Upper lobe of right lung (tissue), 1 donor: ENCODE data around the gene COL13A1. TPM values are rescaled to one million over a fixed set of nuclear protein-coding genes. Genes with fewer than 3 reads are reported as not detected.

Experiments
- ATAC-seq: fragments of 200-7000 bp; cut with Tn5 transposase; one replicate; pipeline ENCODE4 v1.9.1; 2020; ENCODE audit warnings: mild to moderate bottlenecking, moderate library complexity
- DNase-seq: peaks from one replicate; pipeline ENCODE4 v3.0.0-alpha.2; 2020
- H3K27ac ChIP-seq: fragments of 200-600 bp; one replicate; pipeline ENCODE4 v1.8.0; 2022
- H3K27me3 ChIP-seq: fragments of 200-600 bp; one replicate; pipeline ENCODE4 v1.8.0; 2022; ENCODE audit warnings: mild to moderate bottlenecking
- H3K36me3 ChIP-seq: fragments of 200-600 bp; one replicate; pipeline ENCODE4 v1.8.0; 2022
- H3K4me1 ChIP-seq: fragments of 200-600 bp; one replicate; pipeline ENCODE4 v1.8.0; 2022
- H3K4me3 ChIP-seq: fragments of 200-600 bp; one replicate; pipeline ENCODE4 v1.8.0; 2022; ENCODE audit warnings: mild to moderate bottlenecking
- H3K9me3 ChIP-seq: fragments of 200-600 bp; one replicate; pipeline ENCODE4 v1.8.0; 2022
- intact Hi-C: fragments of 100-400 bp; cut with DNase I; formaldehyde crosslinking; loops from one replicate; pipeline ENCODE4 v1.11.0; 2022
- total RNA-seq: library from RNA; stranded (reverse); fragmentation: NEBNext Ultra II Directional; extraction: Animal tissue kit (Norgen Biotek cat#: 25700); gene quantifications from one replicate; pipeline ENCODE4 v1.2.1, GENCODE V29; 2021
- TF ChIP-seq, protein P1 (sequence below): fragments of 200-600 bp; IDR thresholded peaks from one replicate; pipeline ENCODE4 v1.8.0; 2022; ENCODE audit warnings: antibody characterized with exemption
- donor health status: DM: no; HTN: yes; CAD: no; lungs with severe emphysema.

The COL13A1 gene
- total RNA-seq, 1 donor from 2014 or later = 13.5 TPM

DNA sequence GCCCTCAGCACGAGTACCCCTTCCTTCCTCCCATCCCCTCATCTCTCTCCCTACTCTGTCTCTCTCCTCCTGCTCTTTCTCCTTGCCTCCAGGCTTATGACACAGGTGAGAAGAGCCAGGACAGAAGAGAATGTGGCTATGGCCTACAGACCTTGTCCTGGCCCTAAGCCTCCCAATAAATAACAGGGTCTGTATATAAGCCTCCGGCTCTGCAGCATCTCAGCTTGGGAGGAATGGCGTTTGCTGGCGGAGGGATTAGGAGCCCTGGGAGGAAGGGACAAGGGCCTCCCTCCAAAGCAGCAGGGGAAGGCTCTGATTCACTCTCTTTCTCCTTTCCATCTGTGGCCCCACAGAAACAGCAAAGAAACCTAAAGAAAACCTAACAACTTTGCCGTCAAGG, 45.8 kb downstream of the COL13A1 start:
- intact Hi-C loops = no loop called here
- H3K36me3 ChIP-seq = no peaks in the 10 kb centered on the region
- DNase-seq (no peak), ATAC-seq (no peak)
- H3K9me3 ChIP-seq = no peaks in the 10 kb centered on the region
- H3K4me3 ChIP-seq = no peak overlapping the region
- H3K27me3 ChIP-seq = no peaks in the 10 kb centered on the region
- TF ChIP-seq, protein P1, sequence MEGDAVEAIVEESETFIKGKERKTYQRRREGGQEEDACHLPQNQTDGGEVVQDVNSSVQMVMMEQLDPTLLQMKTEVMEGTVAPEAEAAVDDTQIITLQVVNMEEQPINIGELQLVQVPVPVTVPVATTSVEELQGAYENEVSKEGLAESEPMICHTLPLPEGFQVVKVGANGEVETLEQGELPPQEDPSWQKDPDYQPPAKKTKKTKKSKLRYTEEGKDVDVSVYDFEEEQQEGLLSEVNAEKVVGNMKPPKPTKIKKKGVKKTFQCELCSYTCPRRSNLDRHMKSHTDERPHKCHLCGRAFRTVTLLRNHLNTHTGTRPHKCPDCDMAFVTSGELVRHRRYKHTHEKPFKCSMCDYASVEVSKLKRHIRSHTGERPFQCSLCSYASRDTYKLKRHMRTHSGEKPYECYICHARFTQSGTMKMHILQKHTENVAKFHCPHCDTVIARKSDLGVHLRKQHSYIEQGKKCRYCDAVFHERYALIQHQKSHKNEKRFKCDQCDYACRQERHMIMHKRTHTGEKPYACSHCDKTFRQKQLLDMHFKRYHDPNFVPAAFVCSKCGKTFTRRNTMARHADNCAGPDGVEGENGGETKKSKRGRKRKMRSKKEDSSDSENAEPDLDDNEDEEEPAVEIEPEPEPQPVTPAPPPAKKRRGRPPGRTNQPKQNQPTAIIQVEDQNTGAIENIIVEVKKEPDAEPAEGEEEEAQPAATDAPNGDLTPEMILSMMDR = no peak
- peaks cover 7% of the 10 kb centered on the region for H3K4me1 ChIP-seq
- H3K27ac ChIP-seq = no peak overlapping the region

DNA sequence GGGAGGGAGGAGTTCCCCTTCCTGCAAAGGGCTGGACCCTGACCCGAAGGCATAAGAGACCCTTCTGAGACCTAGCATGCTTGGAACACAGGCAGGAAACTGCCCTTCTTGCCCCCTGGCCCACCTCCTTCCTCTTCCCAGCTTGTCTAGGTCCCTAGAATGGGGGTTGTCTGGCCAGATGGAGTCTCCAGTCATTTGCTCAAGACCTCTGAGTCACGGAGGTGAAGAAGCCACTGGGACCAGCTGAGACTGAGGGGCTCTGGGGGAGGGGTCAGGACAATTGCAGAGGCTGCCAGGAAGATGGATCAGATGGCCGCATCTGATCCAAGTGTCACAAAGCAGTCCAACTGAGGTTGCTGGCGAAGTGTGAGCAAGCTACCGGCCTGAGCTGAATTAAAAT, 46.2 kb downstream of the COL13A1 start:
- Histone ChIP-seq H3K9me3 (no peaks in the 10 kb centered on the region), H3K27ac (no peak overlapping the region), H3K4me3 (no peak overlapping the region), H3K27me3 (no peaks in the 10 kb centered on the region), H3K36me3 (no peaks in the 10 kb centered on the region), H3K4me1 (peaks cover 7% of the 10 kb centered on the region)
- no peak for DNase-seq
- TF ChIP-seq, protein P1 = no peak
- ATAC-seq = no peak
- intact Hi-C loops = no loop called here

DNA sequence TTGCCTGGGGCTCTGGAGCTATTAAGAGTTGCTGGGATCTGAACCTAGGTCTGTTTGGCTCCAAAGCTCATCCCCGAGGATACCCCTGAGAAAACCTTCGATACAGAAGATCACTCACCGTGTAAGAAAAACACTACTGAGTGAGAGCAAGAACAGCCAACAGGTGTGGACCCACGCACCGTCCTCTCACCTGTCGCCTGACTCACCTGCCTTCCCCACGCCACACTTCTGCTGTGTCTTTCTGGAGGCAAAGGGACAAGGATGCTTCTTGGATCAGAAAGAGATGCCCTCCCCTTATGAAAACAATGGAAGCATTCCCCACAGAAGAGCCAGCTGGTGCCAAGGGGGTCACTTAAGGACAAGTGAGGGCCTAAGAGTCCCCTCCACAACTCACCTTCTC, 46.7 kb downstream of the COL13A1 start:
- ATAC-seq = no peak
- Histone ChIP-seq H3K27me3 (no peaks in the 10 kb centered on the region), H3K36me3 (no peaks in the 10 kb centered on the region), H3K9me3 (no peaks in the 10 kb centered on the region), H3K4me3 (no peak overlapping the region), H3K4me1 (peaks cover 7% of the 10 kb centered on the region), H3K27ac (no peak overlapping the region)
- TF ChIP-seq, protein P1 = no peak
- intact Hi-C loops = no loop called here
- no peak for DNase-seq

DNA sequence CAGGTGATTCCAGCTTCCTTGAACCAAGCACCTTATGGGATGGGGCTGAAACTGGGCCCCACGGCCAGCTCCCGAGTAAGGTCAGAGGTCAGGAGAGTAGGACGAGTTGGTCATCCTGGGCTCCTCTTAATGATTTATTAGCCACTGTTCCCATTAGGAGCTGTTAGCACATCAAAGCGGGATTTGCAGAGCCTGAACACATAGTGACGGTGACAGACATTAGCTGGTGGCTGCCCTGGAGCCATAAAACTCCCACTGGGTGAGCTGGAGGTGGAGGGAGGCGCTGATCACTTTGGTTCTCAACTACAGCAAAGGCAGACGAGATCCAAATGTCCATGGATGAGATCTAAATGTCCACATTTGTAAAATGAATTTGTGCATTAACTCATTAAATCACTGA, 48.1 kb downstream of the COL13A1 start:
- DNase-seq = no peak
- intact Hi-C loops = no loop called here
- no peaks in the 10 kb centered on the region for H3K36me3 ChIP-seq
- TF ChIP-seq, protein P1 = no peak
- H3K27me3 ChIP-seq = no peaks in the 10 kb centered on the region
- no peaks in the 10 kb centered on the region for H3K9me3 ChIP-seq
- no peak for ATAC-seq
- no peak overlapping the region for H3K27ac ChIP-seq
- no peak overlapping the region for H3K4me3 ChIP-seq
- H3K4me1 ChIP-seq = peaks cover 7% of the 10 kb centered on the region

DNA sequence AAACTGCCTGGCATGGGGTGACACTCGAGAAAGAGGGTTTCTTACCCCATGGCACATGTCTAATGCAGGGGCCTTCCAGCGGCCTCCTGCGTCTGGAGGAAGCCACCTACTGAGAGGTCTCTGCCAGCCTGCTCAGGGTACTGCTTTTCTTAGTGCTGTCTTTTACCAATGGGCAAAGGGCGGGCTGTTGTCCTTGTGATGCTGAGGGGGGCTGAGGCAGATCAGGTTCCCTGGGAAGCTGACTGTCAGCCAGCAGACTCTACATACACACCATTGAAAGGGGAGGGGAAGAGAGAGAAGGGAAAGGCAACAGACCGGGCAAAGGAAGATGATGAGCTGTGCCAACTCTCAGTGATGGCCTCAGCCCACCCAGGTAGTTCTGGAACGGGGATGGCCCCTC, 48.7 kb downstream of the COL13A1 start:
- ATAC-seq (no peak), DNase-seq (no peak)
- Histone ChIP-seq H3K9me3 (no peaks in the 10 kb centered on the region), H3K4me1 (peaks cover 6% of the 10 kb centered on the region), H3K27ac (no peak overlapping the region), H3K4me3 (no peak overlapping the region), H3K27me3 (no peaks in the 10 kb centered on the region), H3K36me3 (no peaks in the 10 kb centered on the region)
- intact Hi-C loops = no loop called here
- TF ChIP-seq, protein P1 = no peak

DNA sequence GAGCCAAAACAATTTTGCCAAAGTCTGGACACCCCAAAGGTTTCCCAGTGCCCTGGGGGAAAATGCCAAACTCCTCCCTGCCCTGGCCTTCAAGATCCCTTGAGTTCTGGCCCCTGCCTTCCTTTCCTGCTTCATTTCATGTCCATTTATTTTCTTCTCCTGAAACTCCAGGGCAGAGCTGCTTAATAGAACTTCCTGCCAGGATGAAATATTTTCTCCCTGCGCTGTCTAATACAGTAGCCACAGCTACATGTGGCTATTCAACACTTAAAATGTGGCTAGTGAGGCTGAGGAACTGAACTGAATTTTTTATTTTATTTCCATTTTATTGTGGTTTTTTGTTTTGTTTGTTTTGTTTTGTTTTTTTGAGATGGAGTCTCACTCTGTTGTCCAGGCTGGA, 49.6 kb downstream of the COL13A1 start:
- intact Hi-C loops = no loop called here
- Histone ChIP-seq H3K4me1 (no peaks in the 10 kb centered on the region), H3K4me3 (no peak overlapping the region), H3K27me3 (no peaks in the 10 kb centered on the region), H3K36me3 (no peaks in the 10 kb centered on the region), H3K27ac (no peak overlapping the region), H3K9me3 (no peaks in the 10 kb centered on the region)
- TF ChIP-seq, protein P1 = no peak
- DNase-seq (no peak), ATAC-seq (no peak)
